Skeletal muscle tissue (tissue), 4 donors: Measurements from ENCODE around the gene GAS2L1. TPM values are rescaled to one million over a fixed set of nuclear protein-coding genes. Genes with fewer than 3 reads are reported as not detected.
A peak's percentile ranks its signal among the peaks of the same experiment; 100 is the strongest.
"Not testable (repeated sequence)": the region's sequence is repeated elsewhere in the genome, so short reads cannot be mapped to it uniquely, and the experiment has no call there.

Experiments
- H3K27ac ChIP-seq: one replicate; pipeline ENCODE4 v1.7.0; 2013; ENCODE audit warnings: mild to moderate bottlenecking, low read depth, low read length, inconsistent platforms
- H3K27me3 ChIP-seq, 3 donors: one replicate each; pipeline ENCODE4 v1.7.0; 2013; ENCODE audit warnings: low read length in 3 of 3; ENCODE audit not compliant: control insufficient read depth in 3 of 3, insufficient read depth in 3 of 3
- H3K36me3 ChIP-seq, 3 donors: one replicate each; pipeline ENCODE4 v1.7.0; 2013; ENCODE audit warnings: low read length in 3 of 3; ENCODE audit not compliant: control insufficient read depth in 3 of 3, insufficient read depth in 3 of 3
- H3K4me1 ChIP-seq, 3 donors: one replicate each; pipeline ENCODE4 v1.7.0; 2013; ENCODE audit warnings: low read length in 3 of 3, mild to moderate bottlenecking in 3 of 3; ENCODE audit not compliant: control insufficient read depth in 3 of 3, insufficient read depth in 3 of 3
- H3K4me3 ChIP-seq, 3 donors: one replicate each; pipeline ENCODE4 v1.7.0; 2013; ENCODE audit warnings: low read length in 3 of 3
- H3K9ac ChIP-seq, 3 donors: one replicate each; pipeline ENCODE4 v1.7.0; 2013; ENCODE audit warnings: low read length in 3 of 3, mild to moderate bottlenecking in 3 of 3, moderate library complexity in 2 of 3, low read depth in 1 of 3
- H3K9me3 ChIP-seq, 3 donors: one replicate each; pipeline ENCODE4 v1.7.0; 2013; ENCODE audit warnings: low read length in 3 of 3; ENCODE audit not compliant: control insufficient read depth in 3 of 3
- total RNA-seq: library from RNA; depleted of rRNA; stranded (reverse); fragments of >200 nt; gene quantifications from one replicate; pipeline ENCODE4 v1.2.3, GENCODE V29; 2014
- donor health status: Osteomylitis.

The GAS2L1 gene
- total RNA-seq, 1 donor from 2014 or later: 3.1 TPM

GRCh38 chr22:29348041-29348440 lies 41.6 kb downstream of the GAS2L1 start:
- H3K27ac ChIP-seq: no peak overlapping the region
- H3K9ac ChIP-seq: no peak overlapping the region
- H3K36me3 ChIP-seq: peaks cover 45 to 59% (median 52%) of the 10 kb centered on the region in 3 donors
- H3K4me3 ChIP-seq: no peak overlapping the region
- peaks cover 47 to 67% (median 50%) of the 10 kb centered on the region in 3 donors for H3K4me1 ChIP-seq
- H3K27me3 ChIP-seq: no peaks in the 10 kb centered on the region
- no peaks in the 10 kb centered on the region for H3K9me3 ChIP-seq

- peaks cover 49 to 58% (median 51%) of the 10 kb centered on the region in 3 donors for H3K36me3 ChIP-seq
- H3K27ac ChIP-seq: peak overlapping the region; percentile 32
- H3K9ac ChIP-seq: peak overlapping the region in 1 of 3 donors; percentile 33
- no peaks in the 10 kb centered on the region for H3K27me3 ChIP-seq
- peaks cover 45 to 67% (median 49%) of the 10 kb centered on the region in 3 donors for H3K4me1 ChIP-seq
- no peak overlapping the region for H3K4me3 ChIP-seq
- H3K9me3 ChIP-seq: no peaks in the 10 kb centered on the region
Observed at GRCh38 chr22:29348956-29349355, 42.5 kb downstream of the GAS2L1 start.

- H3K36me3 ChIP-seq: peaks cover 65 to 73% (median 67%) of the 10 kb centered on the region in 3 donors
- no peak overlapping the region for H3K9ac ChIP-seq
Observed at GRCh38 chr22:29351042-29351441, 44.6 kb downstream of the GAS2L1 start.

GRCh38 chr22:29351891-29352290 lies 45.4 kb downstream of the GAS2L1 start:
- Histone ChIP-seq H3K27ac (no peak overlapping the region), H3K9me3 (no peaks in the 10 kb centered on the region), H3K9ac (no peak overlapping the region), H3K27me3 (no peaks in the 10 kb centered on the region), H3K36me3 (peaks cover 72 to 79% (median 74%) of the 10 kb centered on the region in 3 donors), H3K4me1 (peaks cover 25 to 50% (median 32%) of the 10 kb centered on the region in 3 donors), H3K4me3 (no peak overlapping the region)

More at GRCh38 chr22:29351042-29351441, 44.6 kb downstream of the GAS2L1 start:
- no peak overlapping the region for H3K27ac ChIP-seq
- no peak overlapping the region for H3K4me3 ChIP-seq
- no peaks in the 10 kb centered on the region for H3K9me3 ChIP-seq
- no peaks in the 10 kb centered on the region for H3K27me3 ChIP-seq
- peaks cover 33 to 58% (median 41%) of the 10 kb centered on the region in 3 donors for H3K4me1 ChIP-seq

GRCh38 chr22:29352778-29353177 lies 46.3 kb downstream of the GAS2L1 start:
- peaks cover 21 to 41% (median 26%) of the 10 kb centered on the region in 3 donors for H3K4me1 ChIP-seq
- H3K9me3 ChIP-seq: no peaks in the 10 kb centered on the region
- no peaks in the 10 kb centered on the region for H3K27me3 ChIP-seq
- peaks cover 68 to 75% (median 69%) of the 10 kb centered on the region in 3 donors for H3K36me3 ChIP-seq
- no peak overlapping the region for H3K4me3 ChIP-seq
- H3K9ac ChIP-seq: no peak overlapping the region
- H3K27ac ChIP-seq: peak overlapping the region; percentile 49

GRCh38 chr22:29353286-29353685 lies 46.8 kb downstream of the GAS2L1 start:
- Histone ChIP-seq H3K9ac (peak overlapping the region in 1 of 3 donors; percentile 45), H3K36me3 (peaks cover 68 to 75% (median 74%) of the 10 kb centered on the region in 3 donors), H3K4me1 (peaks cover 16 to 36% (median 22%) of the 10 kb centered on the region in 3 donors), H3K9me3 (no peaks in the 10 kb centered on the region), H3K27me3 (no peaks in the 10 kb centered on the region), H3K27ac (peak overlapping the region; percentile 49), H3K4me3 (no peak overlapping the region)

GRCh38 chr22:29353860-29354259 lies 47.4 kb downstream of the GAS2L1 start:
- no peaks in the 10 kb centered on the region for H3K9me3 ChIP-seq
- peak overlapping the region in 1 of 3 donors; percentile 45 for H3K9ac ChIP-seq
- no peak overlapping the region for H3K4me3 ChIP-seq
- H3K36me3 ChIP-seq: peaks cover 73 to 79% (median 75%) of the 10 kb centered on the region in 3 donors
- no peaks in the 10 kb centered on the region for H3K27me3 ChIP-seq
- H3K4me1 ChIP-seq: peaks cover 15 to 31% (median 21%) of the 10 kb centered on the region in 3 donors
- H3K27ac ChIP-seq: peak overlapping the region; percentile 49

- H3K27ac ChIP-seq, H3K9me3 ChIP-seq, H3K27me3 ChIP-seq, H3K9ac ChIP-seq, H3K4me3 ChIP-seq: not testable (repeated sequence)
- Histone ChIP-seq H3K36me3 (peaks cover 51 to 57% (median 51%) of the 10 kb centered on the region in 3 donors), H3K4me1 (peaks cover 12 to 32% (median 24%) of the 10 kb centered on the region in 3 donors)
Observed at GRCh38 chr22:29357193-29357890, 50.9 kb downstream of the GAS2L1 start.

- Histone ChIP-seq H3K9me3 (no peaks in the 10 kb centered on the region), H3K36me3 (peaks cover 37 to 39% (median 38%) of the 10 kb centered on the region in 3 donors), H3K27me3 (no peaks in the 10 kb centered on the region), H3K27ac (no peak overlapping the region), H3K4me1 (peaks cover 0 to 14% (median 9%) of the 10 kb centered on the region in 3 donors), H3K4me3 (no peak overlapping the region), H3K9ac (peak overlapping the region in 1 of 3 donors; percentile 19)
Observed at GRCh38 chr22:29359469-29359868, 53.0 kb downstream of the GAS2L1 start.
